Neural progenitor cell (in vitro differentiated cells): ENCODE measurements around the gene SPAG16. TPM values are rescaled to one million over a fixed set of nuclear protein-coding genes. Genes with fewer than 3 reads are reported as not detected.

Experiments
- DNase-seq: peaks from one replicate; pipeline ENCODE4 v3.0.0-alpha.2; 2016; ENCODE audit warnings: low spot score
- H2AFZ ChIP-seq: fragments of 200-600 bp; sonication (generic); replicated peaks from 2 replicates; pipeline ENCODE4 v1.6.1; 2016; ENCODE audit warnings: antibody characterized with exemption
- H3F3A ChIP-seq: fragments of 200-600 bp; sonication (generic); 2 replicates; pipeline ENCODE4 v1.6.1; 2016; ENCODE audit warnings: antibody characterized with exemption, low read depth
- H3K27ac ChIP-seq: fragments of 200-600 bp; sonication (generic); 2 replicates; pipeline ENCODE4 v1.5.1; 2016; ENCODE audit warnings: mild to moderate bottlenecking
- H3K27me3 ChIP-seq: fragments of 200-600 bp; sonication (generic); 2 replicates; pipeline ENCODE4 v1.6.1; 2016; ENCODE audit warnings: mild to moderate bottlenecking, moderate library complexity
- H3K36me3 ChIP-seq: fragments of 200-600 bp; sonication (generic); 2 replicates; pipeline ENCODE4 v1.5.1; 2016
- H3K4me1 ChIP-seq: fragments of 200-600 bp; sonication (generic); 2 replicates; pipeline ENCODE4 v1.6.1; 2016; ENCODE audit warnings: mixed run types
- H3K4me2 ChIP-seq: fragments of 200-600 bp; sonication (generic); 2 replicates; pipeline ENCODE4 v1.6.1; 2016
- H3K4me3 ChIP-seq: fragments of 200-600 bp; sonication (generic); 2 replicates; pipeline ENCODE4 v1.5.1; 2016
- H3K79me2 ChIP-seq: fragments of 200-600 bp; sonication (generic); 2 replicates; pipeline ENCODE4 v1.6.1; 2016; ENCODE audit warnings: low read depth
- H3K9ac ChIP-seq: fragments of 200-600 bp; sonication (generic); 2 replicates; pipeline ENCODE4 v1.6.1; 2016
- H3K9me3 ChIP-seq: fragments of 200-600 bp; sonication (generic); 2 replicates; pipeline ENCODE4 v1.5.1; 2016; ENCODE audit warnings: low read depth
- H4K20me1 ChIP-seq: fragments of 200-600 bp; sonication (generic); 2 replicates; pipeline ENCODE4 v1.6.1; 2016; ENCODE audit warnings: low read depth
- H3K27ac Mint-ChIP-seq: 3 replicates; pipeline ENCODE4 v1.8.0; 2021; ENCODE audit warnings: mixed read lengths
- H3K27me3 Mint-ChIP-seq: 2 replicates; pipeline ENCODE4 v1.8.0; 2022; ENCODE audit warnings: low read depth, mild to moderate bottlenecking, inconsistent platforms, moderate library complexity, mixed read lengths; ENCODE audit not compliant: insufficient read depth
- H3K36me3 Mint-ChIP-seq: 3 replicates; pipeline ENCODE4 v1.8.0; 2021; ENCODE audit warnings: mixed read lengths
- H3K4me1 Mint-ChIP-seq: 3 replicates; pipeline ENCODE4 v1.8.0; 2021; ENCODE audit warnings: mixed read lengths
- H3K4me3 Mint-ChIP-seq: 3 replicates; pipeline ENCODE4 v1.8.0; 2021; ENCODE audit warnings: mild to moderate bottlenecking, moderate library complexity, mixed read lengths
- H3K9me3 Mint-ChIP-seq: 3 replicates; pipeline ENCODE4 v1.8.0; 2020; ENCODE audit warnings: mixed read lengths
- EZH2 ChIP-seq: fragments of 200-600 bp; sonication (generic); IDR thresholded peaks from 2 replicates; pipeline ENCODE4 v1.6.1; 2017; ENCODE audit warnings: antibody characterized with exemption, mild to moderate bottlenecking, moderate library complexity
- EZH2phosphoT487 ChIP-seq: fragments of 200-600 bp; sonication (generic); IDR thresholded peaks from 2 replicates; pipeline ENCODE4 v1.6.1; 2017; ENCODE audit warnings: antibody characterized with exemption
- total RNA-seq: library from RNA; depleted of rRNA; stranded (reverse); fragments of >200 nt; gene quantifications from 2 replicates; pipeline ENCODE4 v1.2.3, GENCODE V29; 2015; ENCODE audit warnings: low replicate concordance
- TF ChIP-seq, protein P1 (sequence below): fragments of 200-600 bp; sonication (generic); IDR thresholded peaks from 2 replicates; pipeline ENCODE4 v1.5.1; 2017; ENCODE audit warnings: antibody characterized with exemption, mild to moderate bottlenecking

Gene SPAG16
- total RNA-seq, 1 donor from 2014 or later = 70.3 TPM

- H3K4me1 Mint-ChIP-seq = no peaks in the 10 kb centered on the region
- H3K27ac ChIP-seq = no peak overlapping the region
- no peaks in the 10 kb centered on the region for H3K36me3 ChIP-seq
- peaks cover 2% of the 10 kb centered on the region for H3K27me3 Mint-ChIP-seq
- no peak overlapping the region for H3K4me2 ChIP-seq
- DNase-seq = no peak
- H3K4me3 ChIP-seq = no peak overlapping the region
- no peaks in the 10 kb centered on the region for H3K4me1 ChIP-seq
- no peaks in the 10 kb centered on the region for H3K36me3 Mint-ChIP-seq
- H3K9me3 Mint-ChIP-seq = no peaks in the 10 kb centered on the region
- TF ChIP-seq EZH2phosphoT487 = no peak
- TF ChIP-seq, protein P1, sequence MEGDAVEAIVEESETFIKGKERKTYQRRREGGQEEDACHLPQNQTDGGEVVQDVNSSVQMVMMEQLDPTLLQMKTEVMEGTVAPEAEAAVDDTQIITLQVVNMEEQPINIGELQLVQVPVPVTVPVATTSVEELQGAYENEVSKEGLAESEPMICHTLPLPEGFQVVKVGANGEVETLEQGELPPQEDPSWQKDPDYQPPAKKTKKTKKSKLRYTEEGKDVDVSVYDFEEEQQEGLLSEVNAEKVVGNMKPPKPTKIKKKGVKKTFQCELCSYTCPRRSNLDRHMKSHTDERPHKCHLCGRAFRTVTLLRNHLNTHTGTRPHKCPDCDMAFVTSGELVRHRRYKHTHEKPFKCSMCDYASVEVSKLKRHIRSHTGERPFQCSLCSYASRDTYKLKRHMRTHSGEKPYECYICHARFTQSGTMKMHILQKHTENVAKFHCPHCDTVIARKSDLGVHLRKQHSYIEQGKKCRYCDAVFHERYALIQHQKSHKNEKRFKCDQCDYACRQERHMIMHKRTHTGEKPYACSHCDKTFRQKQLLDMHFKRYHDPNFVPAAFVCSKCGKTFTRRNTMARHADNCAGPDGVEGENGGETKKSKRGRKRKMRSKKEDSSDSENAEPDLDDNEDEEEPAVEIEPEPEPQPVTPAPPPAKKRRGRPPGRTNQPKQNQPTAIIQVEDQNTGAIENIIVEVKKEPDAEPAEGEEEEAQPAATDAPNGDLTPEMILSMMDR = no peak
- no peak for TF ChIP-seq EZH2
- no peak overlapping the region for H2AFZ ChIP-seq
- H3K9ac ChIP-seq = no peak overlapping the region
- H3K9me3 ChIP-seq = no peaks in the 10 kb centered on the region
- no peaks in the 10 kb centered on the region for H4K20me1 ChIP-seq
- no peaks in the 10 kb centered on the region for H3K79me2 ChIP-seq
- H3F3A ChIP-seq = no peaks in the 10 kb centered on the region
- H3K27me3 ChIP-seq = no peaks in the 10 kb centered on the region
- H3K4me3 Mint-ChIP-seq = no peak overlapping the region
- no peak overlapping the region for H3K27ac Mint-ChIP-seq
Observed at GRCh38 chr2:214393796-214394195, 1109.5 kb downstream of the SPAG16 start.

- Histone ChIP-seq H3K79me2 (no peaks in the 10 kb centered on the region), H3K27me3 (no peaks in the 10 kb centered on the region), H3K9ac (no peak overlapping the region), H3K27ac (no peak overlapping the region), H2AFZ (no peak overlapping the region), H3K4me2 (no peak overlapping the region), H4K20me1 (no peaks in the 10 kb centered on the region), H3K9me3 (no peaks in the 10 kb centered on the region), H3K4me3 (no peak overlapping the region), H3F3A (no peaks in the 10 kb centered on the region), H3K4me1 (no peaks in the 10 kb centered on the region), H3K36me3 (no peaks in the 10 kb centered on the region)
- TF ChIP-seq, protein P1 = no peak
- TF ChIP-seq EZH2 (no peak), EZH2phosphoT487 (no peak)
- Mint-ChIP-seq H3K27me3 (peaks cover 2% of the 10 kb centered on the region), H3K27ac (no peak overlapping the region), H3K4me3 (no peak overlapping the region), H3K36me3 (no peaks in the 10 kb centered on the region), H3K4me1 (no peaks in the 10 kb centered on the region), H3K9me3 (no peaks in the 10 kb centered on the region)
- DNase-seq = no peak
Observed at GRCh38 chr2:214395040-214395439, 1110.8 kb downstream of the SPAG16 start.

DNA sequence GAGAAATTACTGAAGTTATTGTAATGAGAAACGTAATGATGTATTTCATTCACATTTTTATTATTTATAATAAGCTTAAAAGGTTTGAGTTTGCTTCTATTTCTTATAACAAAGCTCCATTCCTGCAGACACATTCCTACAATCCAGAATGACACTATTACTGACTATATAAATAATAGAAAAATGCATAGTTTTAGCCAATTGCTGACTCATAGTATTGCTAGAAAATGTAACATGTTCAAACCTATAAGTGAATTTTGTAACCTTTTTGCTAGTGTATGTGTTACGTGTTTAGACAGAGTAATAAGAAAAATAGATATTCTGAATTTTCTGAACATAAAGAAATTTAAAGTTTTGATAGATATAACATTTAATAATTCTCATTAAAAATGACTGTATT, 1117.3 kb downstream of the SPAG16 start:
- Mint-ChIP-seq H3K9me3 (no peaks in the 10 kb centered on the region), H3K4me1 (no peaks in the 10 kb centered on the region)

More for the DNA sequence above, 1117.3 kb downstream of the SPAG16 start:
- Mint-ChIP-seq H3K27me3 (peaks cover 2% of the 10 kb centered on the region), H3K4me3 (no peak overlapping the region), H3K36me3 (no peaks in the 10 kb centered on the region), H3K27ac (no peak overlapping the region)
- Histone ChIP-seq H4K20me1 (no peaks in the 10 kb centered on the region), H2AFZ (no peak overlapping the region), H3K9me3 (no peaks in the 10 kb centered on the region), H3K27me3 (no peaks in the 10 kb centered on the region), H3K4me2 (no peak overlapping the region), H3K27ac (no peak overlapping the region), H3F3A (no peaks in the 10 kb centered on the region), H3K9ac (no peak overlapping the region), H3K36me3 (no peaks in the 10 kb centered on the region), H3K79me2 (no peaks in the 10 kb centered on the region), H3K4me1 (no peaks in the 10 kb centered on the region), H3K4me3 (no peak overlapping the region)
- DNase-seq = no peak
- TF ChIP-seq EZH2phosphoT487 (no peak), EZH2 (no peak)
- TF ChIP-seq, protein P1 = no peak
